PFSK-1 (cell line): Measurements from ENCODE around the gene CEP152.
A peak's percentile ranks its signal among the peaks of the same experiment; 100 is the strongest.

Source experiments
- FOXP2 ChIP-seq: optimal IDR thresholded peaks from 2 replicates; pipeline ENCODE3; 2011; ENCODE audit warnings: borderline replicate concordance, control low read depth, inconsistent platforms; ENCODE audit not compliant: insufficient read depth; ENCODE audit errors: extremely low read length, extremely low read depth
- POLR2AphosphoS5 ChIP-seq: IDR thresholded peaks from 2 replicates; pipeline ENCODE4 v1.6.1; 2012; ENCODE audit warnings: low read depth, mild to moderate bottlenecking, control low read depth, low read length, moderate library complexity
- REST ChIP-seq, 2 experiments: IDR thresholded peaks; 2 replicates each; pipeline versions ENCODE4 v1.6.1 to v1.8.0; 2011 to 2012; ENCODE audit warnings: low read depth in 2 of 2, low read length in 2 of 2, control low read depth in 1 of 2, inconsistent platforms in 1 of 2, mild to moderate bottlenecking in 1 of 2, moderate library complexity in 1 of 2; ENCODE audit not compliant: insufficient read depth in 1 of 2
- SIN3A ChIP-seq: IDR thresholded peaks from 2 replicates; pipeline ENCODE4 v1.6.1; 2012; ENCODE audit warnings: mild to moderate bottlenecking, low read length, moderate library complexity, borderline replicate concordance; ENCODE audit not compliant: insufficient read depth
- TAF1 ChIP-seq: IDR thresholded peaks from 2 replicates; pipeline ENCODE4 v1.6.1; 2012; ENCODE audit warnings: low read length, control low read depth, borderline replicate concordance; ENCODE audit not compliant: insufficient read depth

Gene CEP152

GRCh38 chr15:48855501-48856440 lies 44.9 kb upstream of the CEP152 start:
- TF ChIP-seq TAF1 (no peak), POLR2AphosphoS5 (peak; percentile 30; the same call in 1 of the 2 replicates)

GRCh38 chr15:48851956-48852355 lies 41.1 kb upstream of the CEP152 start:
- no peak for TF ChIP-seq POLR2AphosphoS5
- no peak for TF ChIP-seq TAF1
- TF ChIP-seq SIN3A: no peak
- no peak for TF ChIP-seq REST (IDR thresholded peaks at IDR 0.05; ENCODE audit: insufficient read depth in 1 of 2, low read depth in 2 of 2, low read length in 2 of 2)
- TF ChIP-seq FOXP2: no peak

- TF ChIP-seq FOXP2 (no peak), POLR2AphosphoS5 (no peak), SIN3A (no peak), TAF1 (no peak), REST (IDR thresholded peaks at IDR 0.05; ENCODE audit: insufficient read depth in 1 of 2, low read depth in 2 of 2, low read length in 2 of 2) (no peak)
These were observed 39.8 kb upstream of the CEP152 start for GRCh38 chr15:48850648-48851047.

GRCh38 chr15:48845123-48845522 lies 34.3 kb upstream of the CEP152 start:
- no peak for TF ChIP-seq TAF1
- TF ChIP-seq SIN3A: no peak
- 0 out of 2 replicates have a peak, but pooled peaks have one; percentile 4 for TF ChIP-seq POLR2AphosphoS5
- no peak for TF ChIP-seq FOXP2
- no peak for TF ChIP-seq REST (IDR thresholded peaks at IDR 0.05; ENCODE audit: insufficient read depth in 1 of 2, low read depth in 2 of 2, low read length in 2 of 2)

GRCh38 chr15:48842501-48842900 lies 31.6 kb upstream of the CEP152 start:
- TF ChIP-seq FOXP2 (no peak), POLR2AphosphoS5 (no peak; the same call in none of the 2 replicates), SIN3A (no peak), TAF1 (no peak), REST (IDR thresholded peaks at IDR 0.05; ENCODE audit: insufficient read depth in 1 of 2, low read depth in 2 of 2, low read length in 2 of 2) (no peak)
